Thyroid gland (tissue), 4 donors: ENCODE results near the gene HPCAL1.

Source experiments
- POLR2A ChIP-seq, 2 donors: fragments of 450-650 bp; IDR thresholded peaks; one replicate each; pipeline ENCODE4 v1.6.1; 2017; ENCODE audit warnings: antibody characterized with exemption in 2 of 2, mild to moderate bottlenecking in 2 of 2, moderate library complexity in 1 of 2
- TF ChIP-seq, protein P1 (sequence below), 6 experiments: fragments of 200-600 bp in 3 of 6; fragments of 450-650 bp in 3 of 6; sonication (generic) in 3 of 6; IDR thresholded peaks; one replicate each; pipeline ENCODE4 v1.5.1; 2016 to 2019; ENCODE audit warnings: antibody characterized with exemption in 6 of 6, mild to moderate bottlenecking in 2 of 6, inconsistent platforms in 1 of 6, moderate library complexity in 1 of 6

DNA sequence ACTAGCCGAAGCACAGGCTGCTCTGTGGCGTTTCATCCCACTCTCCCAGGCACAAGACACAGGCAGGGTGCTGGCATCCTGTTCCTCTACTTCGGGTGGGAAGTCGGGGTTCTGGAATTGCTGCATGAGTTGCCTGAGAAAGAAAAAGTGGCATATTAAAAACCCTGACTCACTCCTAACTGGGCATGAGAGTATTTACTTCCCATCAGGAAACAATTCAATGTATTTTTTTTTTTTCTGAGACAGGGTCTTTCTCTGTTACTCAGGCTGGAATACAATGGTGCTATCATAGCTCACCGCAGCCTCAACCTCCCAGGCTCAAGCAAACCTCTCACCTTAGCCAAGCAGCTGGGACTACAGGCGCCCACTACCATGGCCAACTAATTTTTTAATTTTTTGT lies 138.0 kb downstream of the HPCAL1 start:
- TF ChIP-seq, protein P1, sequence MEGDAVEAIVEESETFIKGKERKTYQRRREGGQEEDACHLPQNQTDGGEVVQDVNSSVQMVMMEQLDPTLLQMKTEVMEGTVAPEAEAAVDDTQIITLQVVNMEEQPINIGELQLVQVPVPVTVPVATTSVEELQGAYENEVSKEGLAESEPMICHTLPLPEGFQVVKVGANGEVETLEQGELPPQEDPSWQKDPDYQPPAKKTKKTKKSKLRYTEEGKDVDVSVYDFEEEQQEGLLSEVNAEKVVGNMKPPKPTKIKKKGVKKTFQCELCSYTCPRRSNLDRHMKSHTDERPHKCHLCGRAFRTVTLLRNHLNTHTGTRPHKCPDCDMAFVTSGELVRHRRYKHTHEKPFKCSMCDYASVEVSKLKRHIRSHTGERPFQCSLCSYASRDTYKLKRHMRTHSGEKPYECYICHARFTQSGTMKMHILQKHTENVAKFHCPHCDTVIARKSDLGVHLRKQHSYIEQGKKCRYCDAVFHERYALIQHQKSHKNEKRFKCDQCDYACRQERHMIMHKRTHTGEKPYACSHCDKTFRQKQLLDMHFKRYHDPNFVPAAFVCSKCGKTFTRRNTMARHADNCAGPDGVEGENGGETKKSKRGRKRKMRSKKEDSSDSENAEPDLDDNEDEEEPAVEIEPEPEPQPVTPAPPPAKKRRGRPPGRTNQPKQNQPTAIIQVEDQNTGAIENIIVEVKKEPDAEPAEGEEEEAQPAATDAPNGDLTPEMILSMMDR (IDR thresholded peaks at IDR 0.05): no peak
- no peak for TF ChIP-seq POLR2A (IDR thresholded peaks at IDR 0.05)
